ENCODE measurements around the gene ITGB4.

DNA sequence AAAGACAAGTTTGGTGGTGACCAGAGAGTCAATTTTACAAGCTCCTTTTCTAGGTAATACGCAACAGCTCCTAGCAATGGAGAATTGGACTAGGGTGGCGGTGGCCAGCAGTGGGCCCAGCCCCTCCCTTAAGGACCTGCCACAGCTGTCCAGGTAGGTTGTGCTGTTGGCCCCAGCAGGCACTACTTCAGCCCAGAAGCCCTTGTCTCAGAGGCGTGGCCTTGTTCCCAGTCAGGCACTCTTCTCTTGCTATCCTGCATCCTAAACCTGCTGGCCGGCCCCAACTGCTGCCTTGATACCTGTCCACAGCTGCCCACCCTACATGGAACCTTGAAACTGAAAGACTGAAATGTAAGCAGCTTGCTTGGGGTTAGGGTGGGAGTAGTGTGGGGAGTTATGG, 44.7 kb downstream of the ITGB4 start:
- TF ChIP-seq, protein P1, sequence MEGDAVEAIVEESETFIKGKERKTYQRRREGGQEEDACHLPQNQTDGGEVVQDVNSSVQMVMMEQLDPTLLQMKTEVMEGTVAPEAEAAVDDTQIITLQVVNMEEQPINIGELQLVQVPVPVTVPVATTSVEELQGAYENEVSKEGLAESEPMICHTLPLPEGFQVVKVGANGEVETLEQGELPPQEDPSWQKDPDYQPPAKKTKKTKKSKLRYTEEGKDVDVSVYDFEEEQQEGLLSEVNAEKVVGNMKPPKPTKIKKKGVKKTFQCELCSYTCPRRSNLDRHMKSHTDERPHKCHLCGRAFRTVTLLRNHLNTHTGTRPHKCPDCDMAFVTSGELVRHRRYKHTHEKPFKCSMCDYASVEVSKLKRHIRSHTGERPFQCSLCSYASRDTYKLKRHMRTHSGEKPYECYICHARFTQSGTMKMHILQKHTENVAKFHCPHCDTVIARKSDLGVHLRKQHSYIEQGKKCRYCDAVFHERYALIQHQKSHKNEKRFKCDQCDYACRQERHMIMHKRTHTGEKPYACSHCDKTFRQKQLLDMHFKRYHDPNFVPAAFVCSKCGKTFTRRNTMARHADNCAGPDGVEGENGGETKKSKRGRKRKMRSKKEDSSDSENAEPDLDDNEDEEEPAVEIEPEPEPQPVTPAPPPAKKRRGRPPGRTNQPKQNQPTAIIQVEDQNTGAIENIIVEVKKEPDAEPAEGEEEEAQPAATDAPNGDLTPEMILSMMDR (CRISPR knock-in tag; IDR thresholded peaks at IDR 0.05): no peak
- TF ChIP-seq EP300 (IDR thresholded peaks at IDR 0.05; ENCODE audit: low read depth in 2 of 2, low read length in 2 of 2) (no peak), EP300 (CRISPR knock-in tag; IDR thresholded peaks at IDR 0.05; ENCODE audit: borderline replicate concordance) (no peak), ESRRA (CRISPR knock-in tag; IDR thresholded peaks at IDR 0.05; ENCODE audit: low read depth) (no peak), ATF3 (CRISPR knock-in tag; IDR thresholded peaks at IDR 0.05) (no peak), SAP130 (CRISPR knock-in tag; IDR thresholded peaks at IDR 0.05; ENCODE audit: low read depth) (no peak), RFX5 (IDR thresholded peaks at IDR 0.05; ENCODE audit: low read depth, low read length) (no peak), ZNF75D (CRISPR knock-in tag; IDR thresholded peaks at IDR 0.05; ENCODE audit: borderline replicate concordance) (no peak), GFI1 (CRISPR knock-in tag; IDR thresholded peaks at IDR 0.05; ENCODE audit: borderline replicate concordance) (no peak), RAD51 (IDR thresholded peaks at IDR 0.05; ENCODE audit: borderline replicate concordance) (no peak), ZNF766 (CRISPR knock-in tag; IDR thresholded peaks at IDR 0.05; ENCODE audit: borderline replicate concordance) (no peak), SIN3A (IDR thresholded peaks at IDR 0.05; ENCODE audit: borderline replicate concordance, low read depth, low read length) (no peak)
